Adrenal gland (tissue), 12 donors: ENCODE results near the gene MOGAT3. TPM values are rescaled to one million over a fixed set of nuclear protein-coding genes. Genes with fewer than 3 reads are reported as not detected.

ENCODE experiments used
- DNase-seq, 7 donors: peaks; one replicate each; pipeline ENCODE4 v3.0.0-alpha.2; 2019 to 2020
- H3K27ac ChIP-seq, 5 donors: fragments of 200-600 bp; sonication (generic) in 4 of 5; 1 replicate in 3 of 5; 2 replicates in 2 of 5; pipeline versions ENCODE4 v1.5.1 to v1.8.0; 2016 to 2020; ENCODE audit warnings: mild to moderate bottlenecking in 1 of 5
- H3K27me3 ChIP-seq: fragments of 200-600 bp; 2 replicates; pipeline ENCODE4 v1.8.0; 2021
- H3K36me3 ChIP-seq, 2 donors: fragments of 200-600 bp; replicated peaks in 1 of 2; 1 replicate in 1 of 2; 2 replicates in 1 of 2; pipeline versions ENCODE4 v1.5.1 to v1.8.0; 2018 to 2022
- H3K4me1 ChIP-seq, 2 donors: fragments of 200-600 bp; replicated peaks in 1 of 2; 1 replicate in 1 of 2; 2 replicates in 1 of 2; pipeline versions ENCODE4 v1.5.1 to v1.8.0; 2018 to 2021
- H3K4me3 ChIP-seq, 4 donors: fragments of 200-600 bp; sonication (generic) in 3 of 4; one replicate each; pipeline ENCODE4 v1.5.1; 2016 to 2018
- H3K9me3 ChIP-seq, 3 donors: fragments of 200-600 bp; sonication (generic) in 1 of 3; replicated peaks in 1 of 3; 1 replicate in 2 of 3; 2 replicates in 1 of 3; pipeline versions ENCODE4 v1.5.1 to v1.8.0; 2016 to 2021
- POLR2A ChIP-seq, 2 donors: fragments of 450-650 bp; IDR thresholded peaks; one replicate each; pipeline ENCODE4 v1.6.1; 2017; ENCODE audit warnings: antibody characterized with exemption in 2 of 2, mild to moderate bottlenecking in 2 of 2, moderate library complexity in 1 of 2
- WGBS, 4 donors: extraction: QIAGEN DNeasy Blood & Tissue Kit in 2 of 4; methylation state at CpG; one replicate each; pipeline versions ENCODE4 v1.1.5 to v1.1.7; 2013 to 2017; 5-methylcytosine and 5-hydroxymethylcytosine counted together
- intact Hi-C, 2 donors: fragments of 100-400 bp; cut with DNase I; formaldehyde crosslinking; loops; one replicate each; pipeline versions ENCODE4 v1.14.1 to v1.15.0; 2022 to 2023
- polyA plus RNA-seq, 3 donors: library from polyadenylated mRNA; stranded (reverse); fragments of 200-250 nt in 2 of 3; fragments of 350-450 nt in 1 of 3; fragmentation: Illumina TruSeq in 1 of 3; extraction: RNeasy Lipid Tissue Mini Kit (QIAGEN cat#74804) in 1 of 3; gene quantifications; one replicate each; pipeline ENCODE4 v1.2.3, GENCODE V29; 2013 to 2014
- total RNA-seq, 9 donors: library from RNA; depleted of rRNA in 4 of 9; stranded (reverse); fragments of >200 nt in 4 of 9; fragments of 120-200 nt in 1 of 9; fragmentation: NEBNext Ultra II Directional in 1 of 9; extraction: Animal tissue kit (Norgen Biotek cat#: 25700) in 1 of 9; gene quantifications; one replicate each; pipeline versions ENCODE4 v1.1.0 to v1.2.4, GENCODE V29; 2013 to 2023
- TF ChIP-seq, protein P1 (sequence below), 6 experiments: fragments of 450-650 bp in 4 of 6; fragments of 200-600 bp in 2 of 6; sonication (generic) in 1 of 6; IDR thresholded peaks; 1 replicate in 5 of 6; 2 replicates in 1 of 6; pipeline versions ENCODE4 v1.5.1 to v1.8.0; 2016 to 2021; ENCODE audit warnings: antibody characterized with exemption in 6 of 6, mild to moderate bottlenecking in 2 of 6, moderate library complexity in 1 of 6
- donor health status: healthy with polysubstance abuse.
- donor health status: Bipolar disorder and iron deficiency.
- donor health status: DM: yes; HTN: yes; CAD: no.
- donor health status: DM: no; HTN: no; CAD: no.
- donor health status: DM: no; HTN: no; CAD: no.
- donor health status: DM: yes; HTN: yes; CAD: no.

The MOGAT3 gene
- total and polyA plus RNA-seq, 12 donors: not detected

DNA sequence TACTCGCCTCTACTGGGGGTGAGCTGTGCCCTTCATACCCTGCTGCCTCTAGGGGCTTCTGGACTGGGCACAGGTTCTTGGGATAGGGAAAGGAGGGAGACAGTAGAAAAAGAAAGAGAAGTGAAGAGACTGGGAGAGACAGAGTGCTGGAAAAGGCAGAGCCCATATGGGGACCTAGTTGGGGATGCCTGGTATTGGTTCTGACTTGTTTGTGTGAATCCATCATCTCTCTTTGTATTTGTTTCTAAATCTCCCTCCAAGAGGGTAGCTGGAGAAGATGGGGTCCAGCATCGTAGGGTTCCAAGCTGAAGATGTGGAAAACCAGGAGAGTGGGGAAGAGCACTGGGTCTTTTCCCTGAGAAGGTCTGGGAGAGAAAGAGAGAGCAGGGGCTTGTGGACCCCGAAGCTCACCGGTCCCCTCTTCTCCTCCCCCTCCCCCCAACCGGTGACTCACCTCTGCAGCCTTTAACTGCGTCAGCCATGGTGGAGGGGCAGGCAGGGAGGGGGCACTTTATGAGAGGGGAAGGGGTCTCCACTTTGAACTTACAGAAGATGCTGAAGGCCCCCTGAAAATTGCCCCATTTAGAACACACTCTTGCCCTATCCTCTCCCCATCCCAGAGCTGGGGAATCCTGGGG is 32.3 kb downstream of the MOGAT3 start:
- Histone ChIP-seq H3K27ac (no peak overlapping the region), H3K9me3 (no peaks in the 10 kb centered on the region), H3K27me3 (peaks cover 66% of the 10 kb centered on the region), H3K4me1 (peaks cover 16 to 40% of the 10 kb centered on the region in 2 donors), H3K4me3 (no peak overlapping the region), H3K36me3 (no peaks in the 10 kb centered on the region)
- no peak for TF ChIP-seq POLR2A (IDR thresholded peaks at IDR 0.05)
- TF ChIP-seq, protein P1, sequence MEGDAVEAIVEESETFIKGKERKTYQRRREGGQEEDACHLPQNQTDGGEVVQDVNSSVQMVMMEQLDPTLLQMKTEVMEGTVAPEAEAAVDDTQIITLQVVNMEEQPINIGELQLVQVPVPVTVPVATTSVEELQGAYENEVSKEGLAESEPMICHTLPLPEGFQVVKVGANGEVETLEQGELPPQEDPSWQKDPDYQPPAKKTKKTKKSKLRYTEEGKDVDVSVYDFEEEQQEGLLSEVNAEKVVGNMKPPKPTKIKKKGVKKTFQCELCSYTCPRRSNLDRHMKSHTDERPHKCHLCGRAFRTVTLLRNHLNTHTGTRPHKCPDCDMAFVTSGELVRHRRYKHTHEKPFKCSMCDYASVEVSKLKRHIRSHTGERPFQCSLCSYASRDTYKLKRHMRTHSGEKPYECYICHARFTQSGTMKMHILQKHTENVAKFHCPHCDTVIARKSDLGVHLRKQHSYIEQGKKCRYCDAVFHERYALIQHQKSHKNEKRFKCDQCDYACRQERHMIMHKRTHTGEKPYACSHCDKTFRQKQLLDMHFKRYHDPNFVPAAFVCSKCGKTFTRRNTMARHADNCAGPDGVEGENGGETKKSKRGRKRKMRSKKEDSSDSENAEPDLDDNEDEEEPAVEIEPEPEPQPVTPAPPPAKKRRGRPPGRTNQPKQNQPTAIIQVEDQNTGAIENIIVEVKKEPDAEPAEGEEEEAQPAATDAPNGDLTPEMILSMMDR (IDR thresholded peaks at IDR 0.05): no peak
- intact Hi-C loops: loop anchor here in 1 of 2 donors (10.0 kb wide), 1 partner anchor 274 kb away; the partner anchor contains the start of gene ACHE
- no peak for DNase-seq
- WGBS, 4 donors: 1 to 8% (median 2%) methylated on average over 4 to 6 of the region's 6 CpGs

DNA sequence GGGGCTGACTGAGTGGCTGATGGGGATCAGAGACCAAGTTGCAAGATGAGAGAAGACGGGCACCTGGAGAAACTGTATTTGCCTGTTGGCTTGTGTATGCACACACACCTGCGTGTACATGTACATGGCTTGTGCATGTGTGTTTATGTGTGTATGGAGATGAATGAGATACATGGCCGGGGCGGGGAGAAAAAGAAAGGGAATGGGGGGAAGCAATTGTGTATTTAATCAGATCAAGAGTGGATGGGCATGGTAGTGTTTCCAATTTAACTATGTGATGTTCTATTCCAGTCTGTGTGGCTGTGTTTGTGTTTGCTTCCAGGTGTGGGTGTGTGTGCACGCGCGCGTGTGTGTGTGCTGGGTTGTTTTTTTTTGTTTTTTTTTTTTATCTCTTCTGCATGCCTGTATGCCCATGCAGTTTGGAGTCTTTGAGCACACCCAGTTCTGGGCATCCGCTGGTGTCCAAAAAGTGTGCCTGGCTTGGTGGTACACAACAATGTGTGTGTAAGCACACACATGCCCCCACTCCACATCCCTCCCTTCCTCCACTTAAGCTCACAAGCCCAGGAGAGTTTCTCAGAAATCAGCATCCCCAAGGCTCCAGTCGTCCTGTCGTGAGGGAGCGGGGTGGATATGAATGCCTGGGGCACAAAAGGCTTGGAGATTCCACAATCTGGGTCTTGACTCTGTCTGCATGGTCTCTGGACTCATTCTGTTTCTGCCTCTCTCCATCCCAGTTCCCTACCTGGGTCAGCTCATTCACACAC is 33.0 kb downstream of the MOGAT3 start:
- no peak for DNase-seq
- Histone ChIP-seq H3K36me3 (no peaks in the 10 kb centered on the region), H3K4me3 (no peak overlapping the region), H3K9me3 (no peaks in the 10 kb centered on the region), H3K4me1 (peaks cover 12 to 37% of the 10 kb centered on the region in 2 donors), H3K27ac (no peak overlapping the region), H3K27me3 (peaks cover 59% of the 10 kb centered on the region)
- intact Hi-C loops: loop anchor here in 1 of 2 donors (10.0 kb wide), 1 partner anchor 273 kb away; the partner anchor contains the start of gene ACHE
- 5 to 6% (median 5%) methylated on average over 11 to 12 of the region's 12 CpGs for WGBS, 4 donors
- TF ChIP-seq, protein P1 (IDR thresholded peaks at IDR 0.05): no peak
- no peak for TF ChIP-seq POLR2A (IDR thresholded peaks at IDR 0.05)

DNA sequence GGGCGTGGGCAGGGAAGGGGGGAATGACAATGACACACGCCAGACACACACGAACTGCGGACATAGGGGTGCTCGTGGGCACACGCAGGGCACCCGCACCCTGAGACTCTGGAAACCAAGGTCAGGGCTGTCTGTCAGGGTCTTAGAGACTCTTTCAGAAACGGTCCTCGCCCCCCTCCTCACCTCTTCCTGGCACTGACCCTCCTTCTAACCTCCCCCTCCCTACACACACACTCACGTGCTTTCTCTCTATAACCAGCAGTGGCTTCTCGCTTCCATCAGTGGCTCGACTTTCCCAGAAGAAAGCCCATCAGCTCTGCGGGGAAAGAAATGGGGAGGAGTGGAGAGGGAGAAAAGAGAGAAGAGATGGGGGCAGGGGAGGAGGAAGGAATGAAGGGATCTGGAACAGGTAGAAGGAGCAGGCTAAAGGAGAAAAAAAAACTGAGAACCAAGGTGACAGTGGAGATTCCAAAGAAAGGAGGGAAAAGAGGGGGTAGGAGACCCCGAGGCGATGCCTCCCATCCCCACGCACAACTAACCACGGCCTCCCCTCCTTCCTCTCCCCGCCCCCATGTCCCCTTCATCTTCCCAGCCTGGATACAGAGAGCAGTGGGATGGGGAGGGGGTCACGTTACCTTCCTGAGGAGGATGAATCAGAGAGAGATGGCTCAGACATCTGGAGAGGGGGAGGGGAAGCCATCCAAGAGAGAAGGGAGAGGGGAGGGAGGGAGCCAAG is 33.8 kb downstream of the MOGAT3 start:
- H3K4me3 ChIP-seq: no peak overlapping the region
- no peak for DNase-seq
- TF ChIP-seq, protein P1 (IDR thresholded peaks at IDR 0.05): no peak
- TF ChIP-seq POLR2A (IDR thresholded peaks at IDR 0.05): no peak
- no peaks in the 10 kb centered on the region for H3K36me3 ChIP-seq
- H3K27me3 ChIP-seq: peaks cover 51% of the 10 kb centered on the region
- intact Hi-C loops: loop anchor here in 1 of 2 donors (10.0 kb wide), 1 partner anchor 272 kb away; the partner anchor contains the start of gene ACHE
- no peak overlapping the region for H3K27ac ChIP-seq
- peaks cover 12 to 35% of the 10 kb centered on the region in 2 donors for H3K4me1 ChIP-seq
- no peaks in the 10 kb centered on the region for H3K9me3 ChIP-seq
- WGBS, 4 donors: 0 to 1% (median 0%) methylated on average over 12 to 19 of the region's 19 CpGs

DNA sequence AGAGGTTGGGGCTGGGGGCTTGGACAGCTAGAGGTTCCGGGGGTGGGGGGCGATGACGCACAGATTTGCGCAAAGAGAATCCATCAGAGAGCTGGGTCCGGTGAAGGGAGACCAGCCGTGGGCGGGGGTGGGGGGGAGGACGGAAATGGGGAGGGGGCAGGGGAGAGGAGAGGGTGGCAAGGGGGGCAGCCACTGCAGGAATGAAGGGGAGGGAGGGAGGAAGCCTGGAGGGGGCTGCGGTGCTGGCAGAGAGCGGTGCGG is 34.3 kb downstream of the MOGAT3 start:
- H3K4me3 ChIP-seq: no peak overlapping the region
- intact Hi-C loops: loop anchor here in 1 of 2 donors (10.0 kb wide), 1 partner anchor 272 kb away; the partner anchor contains the start of gene ACHE
- peaks cover 46% of the 10 kb centered on the region for H3K27me3 ChIP-seq
- no peak overlapping the region for H3K27ac ChIP-seq
- no peak for DNase-seq
- H3K9me3 ChIP-seq: no peaks in the 10 kb centered on the region
- WGBS, 4 donors: 0 to 1% (median 1%) methylated on average over 4 to 11 of the region's 11 CpGs; no CpG with 5 or more reads in 1 of the 4 donors
- TF ChIP-seq, protein P1 (IDR thresholded peaks at IDR 0.05): no peak
- TF ChIP-seq POLR2A (IDR thresholded peaks at IDR 0.05): no peak
- H3K4me1 ChIP-seq: peaks cover 12 to 34% of the 10 kb centered on the region in 2 donors
- H3K36me3 ChIP-seq: no peaks in the 10 kb centered on the region
